ENCODE measurements around the gene CHRDL2. TPM values are rescaled to one million over a fixed set of nuclear protein-coding genes. Genes with fewer than 3 reads are reported as not detected.

Gene CHRDL2
- total and polyA plus RNA-seq, 2 of the 13 experiments (the other 11 are each of a cell fraction or from before 2014, with no cell fraction given): 0.04 TPM; not detected in 1

GRCh38 chr11:74748211-74749126 is 17.2 kb upstream of the CHRDL2 start, which contains the start of gene RNF169:
Gene RNF169, plus strand, starts transcription at chr11:74748849. Its CDS starts 32 bp downstream, at chr11:74748881.
- H2AFZ ChIP-seq (ENCODE audit: low read length): peak within 1 kb of the TSS; percentile 55
- peak within 1 kb of the TSS; percentile 93 for H3K9ac ChIP-seq (ENCODE audit: insufficient read depth, low read depth, low read length)
- ChIA-PET CTCF (ENCODE audit: low intra/inter-chr PET ratio, low total read pairs) (no interaction called here), POLR2A (interaction anchor here (0.6 kb wide), 1 partner anchor 971 kb away, joined by 3 read pairs; no protein-coding TSS in a partner anchor)
- FAIRE-seq: peak; percentile 39
- BruUV-seq (replicated peaks): TSS peak; percentile 78
- peak within 1 kb of the TSS; percentile 71 to 78 (median 77) for H3K4me3 ChIP-seq (replicated peaks in 1 of 3; ENCODE audit: insufficient read depth in 1 of 3, low read depth in 2 of 3, low read length in 3 of 3)
- H3K27me3 ChIP-seq (ENCODE audit: control insufficient read depth in 1 of 2, insufficient read depth in 2 of 2, low read length in 2 of 2): no peaks in the 10 kb centered on the region; a peak in 1 of 5 replicates
- H3K36me3 ChIP-seq (replicated peaks in 1 of 2; ENCODE audit: control insufficient read depth in 1 of 2, insufficient read depth in 2 of 2, low read length in 2 of 2): no peaks in the 10 kb centered on the region
- peaks cover 45% of the 10 kb centered on the region for H3K4me1 ChIP-seq (ENCODE audit: insufficient read depth, low read length)
- WGBS (ENCODE audit: low lambda C conversion rate): under 1% methylated on average over 21 of the region's 47 CpGs
- H4K20me1 ChIP-seq (ENCODE audit: insufficient read depth, low read length): peaks cover 2% of the 10 kb centered on the region; the same call in 1 of the 2 replicates
- H3K79me2 ChIP-seq (ENCODE audit: insufficient read depth, low read length): peaks cover 35% of the 10 kb centered on the region
- in situ Hi-C loops (cut with HindIII; ENCODE audit: extremely low pct_ligation_motif_present, low pct_unique_long_range_greater_than_20kb): no loop called here
- ATAC-seq: peak; percentile 97
- peak within 1 kb of the TSS; percentile 93 for H3K4me2 ChIP-seq (ENCODE audit: low read depth, low read length)
- DNase-seq (ENCODE audit: low spot score): peak; percentile 91
- peak within 1 kb of the TSS; percentile 93 for H3K27ac ChIP-seq (ENCODE audit: extremely low read length, insufficient read depth, low read length)
- no peaks in the 10 kb centered on the region for H3K9me3 ChIP-seq (ENCODE audit: low read length)
- intact Hi-C loops (cut with micrococcal nuclease; ENCODE audit: unreplicated experiment): loop anchor here (10.0 kb wide), 2 partner anchors 126 to 134 kb away; no protein-coding TSS in a partner anchor
- TF ChIP-seq ZNF224 (CRISPR knock-in tag; IDR thresholded peaks at IDR 0.05) (0 out of 2 replicates have a peak, but pooled peaks have one; percentile 10), RARA (CRISPR knock-in tag; IDR thresholded peaks at IDR 0.05) (no peak), RAD21 (CRISPR knock-in tag; IDR thresholded peaks at IDR 0.05) (0 out of 2 replicates have a peak, but pooled peaks have one; percentile 12), ZNF777 (CRISPR knock-in tag; IDR thresholded peaks at IDR 0.05) (peak; percentile 98; the same call in 1 of the 2 replicates), GTF2F1 (IDR thresholded peaks at IDR 0.05; ENCODE audit: low read length) (no peak), CREB1 (IDR thresholded peaks at IDR 0.05) (0 out of 2 replicates have a peak, but pooled peaks have one; percentile 2), CREB1 (CRISPR knock-in tag; IDR thresholded peaks at IDR 0.05) (no peak), TMF1 (CRISPR knock-in tag; IDR thresholded peaks at IDR 0.05; ENCODE audit: low read depth) (0 out of 2 replicates have a peak, but pooled peaks have one; percentile 3), TARDBP (CRISPR knock-in tag; IDR thresholded peaks at IDR 0.05) (0 out of 2 replicates have a peak, but pooled peaks have one; percentile 39), KDM5B (CRISPR knock-in tag; IDR thresholded peaks at IDR 0.05; ENCODE audit: borderline replicate concordance) (peak; percentile 14; the same call in 1 of the 2 replicates), SAP130 (CRISPR knock-in tag; IDR thresholded peaks at IDR 0.05; ENCODE audit: low read depth) (peak; percentile 28; the same call in 1 of the 2 replicates), MIER2 (CRISPR knock-in tag; IDR thresholded peaks at IDR 0.05) (no peak), REPIN1 (CRISPR knock-in tag; IDR thresholded peaks at IDR 0.05; ENCODE audit: borderline replicate concordance, low read depth) (0 out of 2 replicates have a peak, but pooled peaks have one; percentile 33), POLR2A (IDR thresholded peaks at IDR 0.05; ENCODE audit: insufficient read depth in 1 of 2, low read depth in 2 of 2, low read length in 2 of 2) (peak; percentile 67 to 72), FOXO1 (CRISPR knock-in tag; IDR thresholded peaks at IDR 0.05) (0 out of 2 replicates have a peak, but pooled peaks have one; percentile 36), SRY (CRISPR knock-in tag; IDR thresholded peaks at IDR 0.05) (no peak), ZNF792 (CRISPR knock-in tag; IDR thresholded peaks at IDR 0.05) (peak; percentile 59; the same call in 1 of the 2 replicates), REXO4 (CRISPR knock-in tag; IDR thresholded peaks at IDR 0.05; ENCODE audit: borderline replicate concordance) (no peak), MTA1 (CRISPR knock-in tag; IDR thresholded peaks at IDR 0.05; ENCODE audit: borderline replicate concordance) (no peak)
- TF ChIP-seq, protein P1, sequence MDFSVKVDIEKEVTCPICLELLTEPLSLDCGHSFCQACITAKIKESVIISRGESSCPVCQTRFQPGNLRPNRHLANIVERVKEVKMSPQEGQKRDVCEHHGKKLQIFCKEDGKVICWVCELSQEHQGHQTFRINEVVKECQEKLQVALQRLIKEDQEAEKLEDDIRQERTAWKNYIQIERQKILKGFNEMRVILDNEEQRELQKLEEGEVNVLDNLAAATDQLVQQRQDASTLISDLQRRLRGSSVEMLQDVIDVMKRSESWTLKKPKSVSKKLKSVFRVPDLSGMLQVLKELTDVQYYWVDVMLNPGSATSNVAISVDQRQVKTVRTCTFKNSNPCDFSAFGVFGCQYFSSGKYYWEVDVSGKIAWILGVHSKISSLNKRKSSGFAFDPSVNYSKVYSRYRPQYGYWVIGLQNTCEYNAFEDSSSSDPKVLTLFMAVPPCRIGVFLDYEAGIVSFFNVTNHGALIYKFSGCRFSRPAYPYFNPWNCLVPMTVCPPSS (IDR thresholded peaks at IDR 0.05): no peak
- TF ChIP-seq, protein P2, sequence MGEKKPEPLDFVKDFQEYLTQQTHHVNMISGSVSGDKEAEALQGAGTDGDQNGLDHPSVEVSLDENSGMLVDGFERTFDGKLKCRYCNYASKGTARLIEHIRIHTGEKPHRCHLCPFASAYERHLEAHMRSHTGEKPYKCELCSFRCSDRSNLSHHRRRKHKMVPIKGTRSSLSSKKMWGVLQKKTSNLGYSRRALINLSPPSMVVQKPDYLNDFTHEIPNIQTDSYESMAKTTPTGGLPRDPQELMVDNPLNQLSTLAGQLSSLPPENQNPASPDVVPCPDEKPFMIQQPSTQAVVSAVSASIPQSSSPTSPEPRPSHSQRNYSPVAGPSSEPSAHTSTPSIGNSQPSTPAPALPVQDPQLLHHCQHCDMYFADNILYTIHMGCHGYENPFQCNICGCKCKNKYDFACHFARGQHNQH (CRISPR knock-in tag; IDR thresholded peaks at IDR 0.05): no peak; the same call in 1 of the 2 replicates
- TF ChIP-seq, protein P3, sequence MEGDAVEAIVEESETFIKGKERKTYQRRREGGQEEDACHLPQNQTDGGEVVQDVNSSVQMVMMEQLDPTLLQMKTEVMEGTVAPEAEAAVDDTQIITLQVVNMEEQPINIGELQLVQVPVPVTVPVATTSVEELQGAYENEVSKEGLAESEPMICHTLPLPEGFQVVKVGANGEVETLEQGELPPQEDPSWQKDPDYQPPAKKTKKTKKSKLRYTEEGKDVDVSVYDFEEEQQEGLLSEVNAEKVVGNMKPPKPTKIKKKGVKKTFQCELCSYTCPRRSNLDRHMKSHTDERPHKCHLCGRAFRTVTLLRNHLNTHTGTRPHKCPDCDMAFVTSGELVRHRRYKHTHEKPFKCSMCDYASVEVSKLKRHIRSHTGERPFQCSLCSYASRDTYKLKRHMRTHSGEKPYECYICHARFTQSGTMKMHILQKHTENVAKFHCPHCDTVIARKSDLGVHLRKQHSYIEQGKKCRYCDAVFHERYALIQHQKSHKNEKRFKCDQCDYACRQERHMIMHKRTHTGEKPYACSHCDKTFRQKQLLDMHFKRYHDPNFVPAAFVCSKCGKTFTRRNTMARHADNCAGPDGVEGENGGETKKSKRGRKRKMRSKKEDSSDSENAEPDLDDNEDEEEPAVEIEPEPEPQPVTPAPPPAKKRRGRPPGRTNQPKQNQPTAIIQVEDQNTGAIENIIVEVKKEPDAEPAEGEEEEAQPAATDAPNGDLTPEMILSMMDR (CRISPR knock-in tag; IDR thresholded peaks at IDR 0.05): no peak
